SK-N-SH treated with all-trans-retinoic acid at 6 μM for 48 hours (cell line): Measurements from ENCODE around the gene PRKRIP1.

Experiments used
- ATAC-seq: fragments of 200-7000 bp; cut with Tn5 transposase; 3 replicates; pipeline ENCODE4 v1.9.1; 2020; ENCODE audit warnings: mild to moderate bottlenecking, moderate library complexity
- ARNTL ChIP-seq: fragments of 450-650 bp; formaldehyde crosslinking; IDR thresholded peaks from 2 replicates; pipeline ENCODE4 v1.5.0; 2020; ENCODE audit warnings: low read depth, mild to moderate bottlenecking, moderate library complexity, borderline replicate concordance
- BACH2 ChIP-seq: fragments of 250-450 bp; sonication (Bioruptor Pico); IDR thresholded peaks from 2 replicates; pipeline ENCODE4 v1.9.0; 2021; ENCODE audit warnings: mild to moderate bottlenecking, borderline replicate concordance
- CREB5 ChIP-seq: fragments of 250-450 bp; sonication (Bioruptor Pico); IDR thresholded peaks from 2 replicates; pipeline ENCODE4 v1.5.1; 2020; ENCODE audit warnings: low read depth, mild to moderate bottlenecking, moderate library complexity
- CSDC2 ChIP-seq: fragments of 250-450 bp; sonication (Bioruptor Pico); IDR thresholded peaks from 2 replicates; pipeline ENCODE4 v1.5.0; 2020; ENCODE audit warnings: mild to moderate bottlenecking, moderate library complexity
- CSRNP3 ChIP-seq: fragments of 250-450 bp; sonication (Bioruptor Pico); IDR thresholded peaks from 2 replicates; pipeline ENCODE4 v1.5.1; 2021; ENCODE audit warnings: mild to moderate bottlenecking, moderate library complexity
- ESRRG ChIP-seq: fragments of 250-450 bp; sonication (Bioruptor Pico); IDR thresholded peaks from 2 replicates; pipeline ENCODE4 v1.6.1; 2021; ENCODE audit warnings: mild to moderate bottlenecking
- GLIS3 ChIP-seq: fragments of 250-450 bp; sonication (Bioruptor Pico); IDR thresholded peaks from 2 replicates; pipeline ENCODE4 v1.5.0; 2020; ENCODE audit warnings: mild to moderate bottlenecking, moderate library complexity
- ISL1 ChIP-seq: fragments of 250-450 bp; sonication (Bioruptor Pico); IDR thresholded peaks from 2 replicates; pipeline ENCODE4 v2.1.2; 2022; ENCODE audit warnings: mild to moderate bottlenecking, moderate library complexity
- OSR1 ChIP-seq: fragments of 250-450 bp; sonication (Bioruptor Pico); IDR thresholded peaks from 2 replicates; pipeline ENCODE4 v1.8.0; 2022; ENCODE audit warnings: moderate library complexity, mild to moderate bottlenecking, inconsistent platforms
- PATZ1 ChIP-seq: fragments of 250-450 bp; sonication (Bioruptor Pico); IDR thresholded peaks from 2 replicates; pipeline ENCODE4 v1.8.0; 2020; ENCODE audit warnings: mild to moderate bottlenecking, moderate library complexity, borderline replicate concordance
- POU6F1 ChIP-seq: fragments of 250-450 bp; sonication (Bioruptor Pico); IDR thresholded peaks from 2 replicates; pipeline ENCODE4 v1.8.0; 2021; ENCODE audit warnings: low read depth, mild to moderate bottlenecking, moderate library complexity, borderline replicate concordance
- PPARA ChIP-seq: fragments of 250-450 bp; sonication (Bioruptor Pico); IDR thresholded peaks from 2 replicates; pipeline ENCODE4 v1.5.0; 2020; ENCODE audit warnings: mild to moderate bottlenecking, borderline replicate concordance
- RARB ChIP-seq: fragments of 250-450 bp; sonication (Bioruptor Pico); IDR thresholded peaks from 2 replicates; pipeline ENCODE4 v1.8.0; 2021; ENCODE audit warnings: mild to moderate bottlenecking, moderate library complexity
- SNAI2 ChIP-seq: fragments of 250-450 bp; sonication (Bioruptor Pico); IDR thresholded peaks from 2 replicates; pipeline ENCODE4 v1.5.0; 2020; ENCODE audit warnings: mild to moderate bottlenecking, moderate library complexity
- TOX ChIP-seq: fragments of 250-450 bp; sonication (Bioruptor Pico); IDR thresholded peaks from 2 replicates; pipeline ENCODE4 v1.8.0; 2021; ENCODE audit warnings: mild to moderate bottlenecking, moderate library complexity, borderline replicate concordance
- TSHZ2 ChIP-seq: fragments of 250-450 bp; sonication (Bioruptor Pico); IDR thresholded peaks from 2 replicates; pipeline ENCODE4 v1.5.0; 2020; ENCODE audit warnings: mild to moderate bottlenecking, moderate library complexity
- ZC3H10 ChIP-seq: fragments of 250-450 bp; sonication (Bioruptor Pico); IDR thresholded peaks from 2 replicates; pipeline ENCODE4 v1.5.1; 2021; ENCODE audit warnings: mild to moderate bottlenecking, moderate library complexity
- ZFP3 ChIP-seq: fragments of 250-450 bp; sonication (Bioruptor Pico); IDR thresholded peaks from 2 replicates; pipeline ENCODE4 v1.5.0; 2020; ENCODE audit warnings: mild to moderate bottlenecking, moderate library complexity
- ZFP30 ChIP-seq: fragments of 450-650 bp; formaldehyde crosslinking; IDR thresholded peaks from 2 replicates; pipeline ENCODE4 v1.5.0; 2022; ENCODE audit warnings: mild to moderate bottlenecking, moderate library complexity
- ZNF70 ChIP-seq: fragments of 450-650 bp; formaldehyde crosslinking; IDR thresholded peaks from 2 replicates; pipeline ENCODE4 v1.5.0; 2020; ENCODE audit warnings: mild to moderate bottlenecking, moderate library complexity
- ZNF8 ChIP-seq: fragments of 450-650 bp; formaldehyde crosslinking; IDR thresholded peaks from 2 replicates; pipeline ENCODE4 v1.5.0; 2020; ENCODE audit warnings: mild to moderate bottlenecking, moderate library complexity

PRKRIP1 gene

GRCh38 chr7:102398543-102398942 is 2.4 kb downstream of the PRKRIP1 start:
- ATAC-seq: no peak
- TF ChIP-seq ARNTL (no peak), CSDC2 (CRISPR knock-in tag) (no peak), ZFP30 (CRISPR knock-in tag) (no peak), BACH2 (CRISPR knock-in tag) (no peak), ESRRG (CRISPR knock-in tag) (no peak), POU6F1 (CRISPR knock-in tag) (no peak), SNAI2 (no peak), ISL1 (CRISPR knock-in tag) (no peak), ZFP3 (CRISPR knock-in tag) (no peak), TSHZ2 (CRISPR knock-in tag) (no peak), PATZ1 (CRISPR knock-in tag) (no peak), CSRNP3 (CRISPR knock-in tag) (no peak), ZC3H10 (CRISPR knock-in tag) (no peak), CREB5 (CRISPR knock-in tag) (no peak), PPARA (CRISPR knock-in tag) (no peak), ZNF70 (CRISPR knock-in tag) (no peak), GLIS3 (no peak), OSR1 (CRISPR knock-in tag) (no peak)
- TF ChIP-seq, all 23 proteins: peak for 0

- no peak for ATAC-seq
- no peak for TF ChIP-seq ISL1 (CRISPR knock-in tag)
- no peak for TF ChIP-seq ZFP3 (CRISPR knock-in tag)
- TF ChIP-seq CSRNP3 (CRISPR knock-in tag): no peak
- TF ChIP-seq PPARA (CRISPR knock-in tag): no peak
- TF ChIP-seq TSHZ2 (CRISPR knock-in tag): no peak
- no peak for TF ChIP-seq ZNF70 (CRISPR knock-in tag)
- TF ChIP-seq ZNF8 (CRISPR knock-in tag): no peak
- TF ChIP-seq PATZ1 (CRISPR knock-in tag): no peak
- no peak for TF ChIP-seq ARNTL
- TF ChIP-seq RARB (CRISPR knock-in tag): no peak
- no peak for TF ChIP-seq POU6F1 (CRISPR knock-in tag)
- no peak for TF ChIP-seq TOX
- no peak for TF ChIP-seq ESRRG (CRISPR knock-in tag)
- no peak for TF ChIP-seq ZC3H10 (CRISPR knock-in tag)
- no peak for TF ChIP-seq BACH2 (CRISPR knock-in tag)
Observed at GRCh38 chr7:102400360-102400759, 4.2 kb downstream of the PRKRIP1 start.
